ENCODE results near the gene LIN7B.
"Not testable (repeated sequence)": the region's sequence is repeated elsewhere in the genome, so short reads cannot be mapped to it uniquely, and the experiment has no call there.

Gene LIN7B

DNA sequence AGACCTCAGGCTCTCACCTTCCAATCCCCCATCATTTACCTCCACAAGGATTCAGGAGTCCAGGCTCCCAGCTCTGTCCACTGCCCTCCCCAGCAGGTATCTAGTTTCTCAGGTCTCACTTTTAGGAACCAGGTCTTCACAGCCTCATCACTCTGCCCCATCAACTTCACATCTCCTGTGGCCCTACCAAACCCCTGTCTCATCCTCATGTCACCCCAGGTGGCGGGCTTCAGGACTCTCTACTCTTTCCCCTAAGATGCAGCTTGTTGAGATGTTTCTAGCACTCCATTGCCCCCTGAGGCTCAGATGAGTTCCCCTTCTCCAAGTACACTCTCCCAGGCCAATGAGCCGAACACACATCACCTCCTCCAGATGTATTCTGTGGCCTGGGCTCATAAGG lies 6.7 kb downstream of the LIN7B start:
- DNase-seq (ENCODE audit: low spot score): no peak
- TF ChIP-seq, protein P1, sequence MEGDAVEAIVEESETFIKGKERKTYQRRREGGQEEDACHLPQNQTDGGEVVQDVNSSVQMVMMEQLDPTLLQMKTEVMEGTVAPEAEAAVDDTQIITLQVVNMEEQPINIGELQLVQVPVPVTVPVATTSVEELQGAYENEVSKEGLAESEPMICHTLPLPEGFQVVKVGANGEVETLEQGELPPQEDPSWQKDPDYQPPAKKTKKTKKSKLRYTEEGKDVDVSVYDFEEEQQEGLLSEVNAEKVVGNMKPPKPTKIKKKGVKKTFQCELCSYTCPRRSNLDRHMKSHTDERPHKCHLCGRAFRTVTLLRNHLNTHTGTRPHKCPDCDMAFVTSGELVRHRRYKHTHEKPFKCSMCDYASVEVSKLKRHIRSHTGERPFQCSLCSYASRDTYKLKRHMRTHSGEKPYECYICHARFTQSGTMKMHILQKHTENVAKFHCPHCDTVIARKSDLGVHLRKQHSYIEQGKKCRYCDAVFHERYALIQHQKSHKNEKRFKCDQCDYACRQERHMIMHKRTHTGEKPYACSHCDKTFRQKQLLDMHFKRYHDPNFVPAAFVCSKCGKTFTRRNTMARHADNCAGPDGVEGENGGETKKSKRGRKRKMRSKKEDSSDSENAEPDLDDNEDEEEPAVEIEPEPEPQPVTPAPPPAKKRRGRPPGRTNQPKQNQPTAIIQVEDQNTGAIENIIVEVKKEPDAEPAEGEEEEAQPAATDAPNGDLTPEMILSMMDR (IDR thresholded peaks at IDR 0.05): no peak
- Histone ChIP-seq H3K27ac (no peak overlapping the region), H3K4me3 (no peak overlapping the region)

DNA sequence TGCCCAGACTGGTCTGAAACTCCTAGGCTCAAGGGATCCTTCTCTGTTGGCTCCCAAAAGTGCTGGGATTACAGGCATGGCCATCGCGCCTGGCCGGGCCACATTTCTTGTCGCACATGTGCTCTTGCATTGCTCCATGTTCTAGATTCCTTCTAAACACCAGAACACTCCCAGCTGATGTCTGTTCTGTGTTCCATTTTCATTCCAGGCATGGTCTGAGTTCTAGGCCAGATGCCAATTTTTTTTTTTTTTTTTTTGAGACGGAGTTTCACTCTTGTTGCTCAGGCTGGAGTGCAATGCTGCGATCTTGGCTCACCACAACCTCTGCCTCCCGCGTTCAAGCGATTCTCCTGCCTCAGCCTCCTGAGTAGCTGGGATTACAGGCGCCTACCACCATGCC lies 7.7 kb downstream of the LIN7B start:
- not testable (repeated sequence) for H3K4me3 ChIP-seq; H3K27ac ChIP-seq; DNase-seq (ENCODE audit: low spot score)

- not testable (repeated sequence) for DNase-seq (ENCODE audit: low spot score); H3K27ac ChIP-seq; H3K4me3 ChIP-seq
Observed at GRCh38 chr19:49123285-49123684, 9.1 kb downstream of the LIN7B start.

GRCh38 chr19:49125025-49125731 lies 11.0 kb downstream of the LIN7B start:
- no peak overlapping the region for H3K27ac ChIP-seq
- no peak for DNase-seq (ENCODE audit: low spot score)
- no peak overlapping the region for H3K4me3 ChIP-seq
- TF ChIP-seq, protein P1 (IDR thresholded peaks at IDR 0.05): no peak

DNA sequence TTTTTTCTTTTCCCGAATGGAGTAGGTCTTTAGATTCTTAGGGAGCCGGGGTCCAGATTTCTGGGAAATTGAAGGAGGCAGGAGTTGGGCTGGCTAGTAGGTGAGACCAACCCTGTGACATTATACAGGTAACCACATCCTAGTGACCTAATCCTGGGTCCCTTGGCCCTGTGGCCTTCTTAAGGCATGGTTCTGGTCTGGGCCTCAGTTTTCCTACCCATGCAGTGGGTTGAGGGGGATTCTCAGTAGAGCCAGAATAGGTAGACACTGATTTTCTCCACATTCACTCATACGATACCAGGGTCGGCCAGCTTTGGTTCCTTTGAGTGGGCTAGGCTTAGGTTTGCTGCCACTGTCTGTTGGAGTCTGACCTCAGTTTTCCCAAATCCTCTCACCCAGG lies 12.4 kb downstream of the LIN7B start:
- H3K27ac ChIP-seq: no peak overlapping the region
- TF ChIP-seq, protein P1 (IDR thresholded peaks at IDR 0.05): no peak
- no peak for DNase-seq (ENCODE audit: low spot score)
- H3K4me3 ChIP-seq: no peak overlapping the region

GRCh38 chr19:49127225-49127624 lies 13.1 kb downstream of the LIN7B start:
- DNase-seq (ENCODE audit: low spot score); H3K27ac ChIP-seq; H3K4me3 ChIP-seq: not testable (repeated sequence)

- peak; percentile 98 for DNase-seq (ENCODE audit: low spot score)
- peak overlapping the region; percentile 57 for H3K4me3 ChIP-seq
- H3K27ac ChIP-seq: peak overlapping the region; percentile 23 to 74
- TF ChIP-seq, protein P1 (IDR thresholded peaks at IDR 0.05): no peak
Observed at GRCh38 chr19:49127674-49128544, 13.7 kb downstream of the LIN7B start.

- DNase-seq (ENCODE audit: low spot score): no peak
- TF ChIP-seq, protein P1 (IDR thresholded peaks at IDR 0.05): no peak
- peak overlapping the region; percentile 57 for H3K4me3 ChIP-seq
- peak overlapping the region in 1 of 2 donors; percentile 74 for H3K27ac ChIP-seq
Observed at GRCh38 chr19:49128545-49129237, 14.5 kb downstream of the LIN7B start.
